Measurements from ENCODE around the gene PINLYP.
A peak's percentile ranks its signal among the peaks of the same experiment; 100 is the strongest.

Gene PINLYP

GRCh38 chr19:43591904-43592772, 16.5 kb downstream of the PINLYP start:
- DNase-seq (ENCODE audit: low read depth), result no peak
- no peak for TF ChIP-seq CTCF (IDR thresholded peaks at IDR 0.05; ENCODE audit: control insufficient read depth, extremely low read depth, insufficient read depth)
- H3K4me3 ChIP-seq (ENCODE audit: low read depth, low read length), result no peak overlapping the region

GRCh38 chr19:43592800-43593350, 17.3 kb downstream of the PINLYP start:
- TF ChIP-seq CTCF (IDR thresholded peaks at IDR 0.05; ENCODE audit: control insufficient read depth, extremely low read depth, insufficient read depth), result no peak
- DNase-seq (ENCODE audit: low read depth), result no peak
- H3K4me3 ChIP-seq (ENCODE audit: low read depth, low read length), result no peak overlapping the region

- DNase-seq (ENCODE audit: low read depth), result no peak
- peak overlapping the region; percentile 91 for H3K4me3 ChIP-seq (ENCODE audit: low read depth, low read length)
- TF ChIP-seq CTCF (IDR thresholded peaks at IDR 0.05; ENCODE audit: control insufficient read depth, extremely low read depth, insufficient read depth), result no peak
Observed at GRCh38 chr19:43594081-43594697, 18.6 kb downstream of the PINLYP start.

- H3K4me3 ChIP-seq (ENCODE audit: low read depth, low read length), result peak overlapping the region; percentile 91
- no peak for DNase-seq (ENCODE audit: low read depth)
- peak; percentile 55 for TF ChIP-seq CTCF (IDR thresholded peaks at IDR 0.05; ENCODE audit: control insufficient read depth, extremely low read depth, insufficient read depth)
Observed at GRCh38 chr19:43594710-43595604, 19.4 kb downstream of the PINLYP start.

- peak overlapping the region; percentile 91 for H3K4me3 ChIP-seq (ENCODE audit: low read depth, low read length)
- no peak for DNase-seq (ENCODE audit: low read depth)
- no peak for TF ChIP-seq CTCF (IDR thresholded peaks at IDR 0.05; ENCODE audit: control insufficient read depth, extremely low read depth, insufficient read depth)
Observed at GRCh38 chr19:43595605-43595998, 20.0 kb downstream of the PINLYP start.

- peak; percentile 88 for DNase-seq (ENCODE audit: low read depth)
- H3K4me3 ChIP-seq (ENCODE audit: low read depth, low read length), result peak within 1 kb of the TSS; percentile 91
- no peak for TF ChIP-seq CTCF (IDR thresholded peaks at IDR 0.05; ENCODE audit: control insufficient read depth, extremely low read depth, insufficient read depth)
Observed at GRCh38 chr19:43595999-43596841, 20.6 kb downstream of the PINLYP start, which contains the start of the genes IRGQ and ZNF576. TSS of gene IRGQ (minus strand) at chr19:43596134. CDS start at chr19:43595338, 796 bp downstream. TSS of gene ZNF576 (plus strand) at chr19:43596595. CDS start at chr19:43597109, 514 bp downstream.

All from LNCaP clone FGC (cell line).